HG03025 (cell line): Measurements from ENCODE around the gene CST1.
"Not testable (repeated sequence)": the region's sequence is repeated elsewhere in the genome, so short reads cannot be mapped to it uniquely, and the experiment has no call there.

Experiments used
- ATAC-seq: cut with Tn5 transposase; IDR thresholded peaks from one replicate; pipeline ENCODE4 v1.9.1; 2021; ENCODE audit warnings: mild to moderate bottlenecking, moderate library complexity; ENCODE audit not compliant: unreplicated experiment, low FRiP score

The CST1 gene

GRCh38 chr20:23756792-23757191 lies 6.1 kb upstream of the CST1 start:
- not testable (repeated sequence) for ATAC-seq

- ATAC-seq: not testable (repeated sequence)
Observed at GRCh38 chr20:23755131-23755611, 4.4 kb upstream of the CST1 start.

GRCh38 chr20:23754731-23755130 lies 4.0 kb upstream of the CST1 start:
- ATAC-seq: no peak

- no peak for ATAC-seq
Observed at GRCh38 chr20:23753589-23753988, 2.9 kb upstream of the CST1 start.

GRCh38 chr20:23753194-23753548 lies 2.4 kb upstream of the CST1 start:
- ATAC-seq: no peak

GRCh38 chr20:23752481-23753193 lies 1.9 kb upstream of the CST1 start:
- ATAC-seq: no peak

GRCh38 chr20:23752019-23752418 lies 1.3 kb upstream of the CST1 start:
- ATAC-seq: no peak

- ATAC-seq: no peak
Observed at GRCh38 chr20:23749746-23750145, 989 bp downstream of the CST1 start.

GRCh38 chr20:23748975-23749374 lies 1.8 kb downstream of the CST1 start:
- ATAC-seq: not testable (repeated sequence)

- not testable (repeated sequence) for ATAC-seq
Observed at GRCh38 chr20:23747551-23747950, 3.2 kb downstream of the CST1 start.

- not testable (repeated sequence) for ATAC-seq
Observed at GRCh38 chr20:23747092-23747491, 3.6 kb downstream of the CST1 start.

- no peak for ATAC-seq
Observed at GRCh38 chr20:23746321-23746720, 4.4 kb downstream of the CST1 start.

GRCh38 chr20:23745247-23745646 lies 5.5 kb downstream of the CST1 start:
- ATAC-seq: no peak

- ATAC-seq: no peak
Observed at GRCh38 chr20:23744817-23745216, 5.9 kb downstream of the CST1 start.

GRCh38 chr20:23735391-23735790 lies 15.3 kb downstream of the CST1 start:
- not testable (repeated sequence) for ATAC-seq

GRCh38 chr20:23734949-23735348 lies 15.8 kb downstream of the CST1 start:
- ATAC-seq: not testable (repeated sequence)

GRCh38 chr20:23734440-23734839 lies 16.3 kb downstream of the CST1 start:
- ATAC-seq: not testable (repeated sequence)

GRCh38 chr20:23727016-23727415 lies 23.7 kb downstream of the CST1 start:
- ATAC-seq: no peak

GRCh38 chr20:23725102-23725501 lies 25.6 kb downstream of the CST1 start:
- no peak for ATAC-seq

- peak; percentile 59 for ATAC-seq
Observed at GRCh38 chr20:23723659-23724307, 27.0 kb downstream of the CST1 start.

- not testable (repeated sequence) for ATAC-seq
Observed at GRCh38 chr20:23722851-23723250, 27.9 kb downstream of the CST1 start.

GRCh38 chr20:23721962-23722361 lies 28.8 kb downstream of the CST1 start:
- ATAC-seq: no peak
